GM18907 (cell line): ENCODE data around the gene MTG2.

Experiments
- ATAC-seq: cut with Tn5 transposase; IDR thresholded peaks from one replicate; pipeline ENCODE4 v1.9.1; 2021; ENCODE audit warnings: mild to moderate bottlenecking, moderate library complexity; ENCODE audit not compliant: unreplicated experiment

MTG2 gene

DNA sequence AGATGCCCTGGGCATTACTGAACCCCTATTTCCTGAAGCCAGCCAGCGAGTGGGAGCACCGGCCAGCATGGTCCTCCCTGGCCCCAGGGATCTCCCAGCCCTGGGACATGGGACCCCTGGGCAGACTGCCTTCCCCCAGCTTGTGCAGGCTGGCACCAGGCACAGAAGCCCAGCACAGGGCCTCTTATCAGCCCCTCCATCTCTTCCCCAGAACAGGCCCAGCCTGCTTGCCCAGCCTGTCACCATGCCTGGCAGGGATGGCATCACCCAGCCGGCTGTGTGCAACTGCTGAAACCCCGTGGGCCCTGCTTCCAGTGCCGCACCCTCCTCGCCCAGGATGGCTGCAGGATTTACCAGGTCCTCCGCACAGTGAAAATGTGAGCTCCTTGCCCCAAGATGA lies 49.4 kb downstream of the MTG2 start:
- no peak for ATAC-seq

DNA sequence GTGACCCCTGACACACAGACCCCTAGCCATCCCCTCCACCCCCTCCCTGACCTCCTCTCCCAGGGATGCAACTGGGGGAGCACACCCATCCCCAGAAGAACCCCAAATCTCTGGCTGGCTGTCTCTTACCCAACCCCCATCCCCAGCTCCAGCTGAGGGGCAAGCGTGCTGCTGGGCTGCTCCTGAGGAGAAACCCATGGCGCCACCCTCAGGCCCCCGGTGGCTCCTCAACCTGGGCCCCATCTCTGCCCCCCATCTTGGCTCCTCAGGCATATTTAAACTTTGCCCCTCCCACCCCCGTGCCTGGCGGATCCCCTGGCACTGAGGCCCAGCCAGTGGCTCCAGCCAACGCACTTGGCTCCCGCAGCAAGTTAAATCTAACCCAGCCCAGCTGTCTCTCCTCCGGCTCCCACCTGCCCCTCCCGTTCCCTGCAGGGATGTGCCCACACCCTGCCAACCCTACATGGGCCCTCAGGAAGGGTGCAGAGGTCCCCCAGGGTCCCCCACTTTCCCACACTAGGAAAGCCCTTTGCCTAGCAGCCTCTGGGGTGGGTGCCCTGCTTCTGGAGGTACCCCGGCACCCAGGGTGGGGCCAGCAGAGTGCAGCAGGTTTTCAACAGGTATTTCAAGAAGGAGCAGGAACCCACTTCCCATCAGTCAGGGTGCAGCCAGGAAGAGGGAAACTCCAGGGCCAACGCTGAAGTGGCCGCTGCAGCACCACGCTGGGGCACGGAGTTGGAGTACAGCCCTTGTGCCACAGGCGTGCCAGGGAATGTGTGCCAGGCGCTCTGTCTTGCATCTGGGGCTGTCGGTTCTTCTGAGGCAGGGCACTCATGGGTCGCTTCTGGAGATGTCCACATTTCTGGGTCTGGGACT lies 50.2 kb downstream of the MTG2 start:
- ATAC-seq, result no peak

DNA sequence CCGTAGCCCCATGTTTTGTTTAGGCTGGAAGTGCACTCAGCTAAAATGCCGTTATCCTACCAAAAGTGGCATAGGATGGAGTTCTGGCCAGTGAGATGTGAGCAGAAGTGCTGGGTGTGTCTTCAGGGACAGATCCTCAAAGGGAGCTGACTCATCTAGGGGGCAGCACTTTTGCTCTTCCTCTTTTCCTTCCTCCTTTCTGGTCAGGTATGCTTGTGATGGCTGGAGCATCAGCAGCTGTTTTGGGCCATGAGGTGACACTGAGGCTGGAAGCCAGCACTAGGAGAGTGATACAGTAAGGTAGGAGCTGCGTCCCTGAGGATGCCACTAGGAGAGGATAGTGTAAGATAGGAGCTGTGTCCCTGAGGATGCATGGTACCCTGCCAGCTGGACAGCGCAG lies 50.9 kb downstream of the MTG2 start:
- ATAC-seq, result no peak

DNA sequence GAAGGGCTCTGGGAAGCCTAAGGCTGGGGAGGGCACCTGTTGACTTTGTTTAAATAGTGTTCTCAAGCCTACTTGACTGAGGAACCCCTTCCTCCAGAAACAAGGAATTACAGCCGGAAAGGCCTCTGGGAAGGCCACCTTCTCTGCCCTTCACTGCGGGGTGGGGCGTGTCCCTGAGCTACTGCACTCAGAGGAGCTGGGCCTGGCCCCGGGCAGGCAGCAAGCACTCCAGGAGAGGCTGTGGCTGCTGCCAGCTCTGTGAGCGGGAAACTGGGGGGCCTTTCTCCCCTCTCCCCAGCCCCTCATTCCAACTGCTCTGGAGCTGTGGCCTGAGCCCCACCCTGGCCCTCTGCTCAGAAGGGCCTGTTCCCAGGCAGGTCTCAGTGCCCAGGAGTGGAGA lies 51.5 kb downstream of the MTG2 start:
- no peak for ATAC-seq

DNA sequence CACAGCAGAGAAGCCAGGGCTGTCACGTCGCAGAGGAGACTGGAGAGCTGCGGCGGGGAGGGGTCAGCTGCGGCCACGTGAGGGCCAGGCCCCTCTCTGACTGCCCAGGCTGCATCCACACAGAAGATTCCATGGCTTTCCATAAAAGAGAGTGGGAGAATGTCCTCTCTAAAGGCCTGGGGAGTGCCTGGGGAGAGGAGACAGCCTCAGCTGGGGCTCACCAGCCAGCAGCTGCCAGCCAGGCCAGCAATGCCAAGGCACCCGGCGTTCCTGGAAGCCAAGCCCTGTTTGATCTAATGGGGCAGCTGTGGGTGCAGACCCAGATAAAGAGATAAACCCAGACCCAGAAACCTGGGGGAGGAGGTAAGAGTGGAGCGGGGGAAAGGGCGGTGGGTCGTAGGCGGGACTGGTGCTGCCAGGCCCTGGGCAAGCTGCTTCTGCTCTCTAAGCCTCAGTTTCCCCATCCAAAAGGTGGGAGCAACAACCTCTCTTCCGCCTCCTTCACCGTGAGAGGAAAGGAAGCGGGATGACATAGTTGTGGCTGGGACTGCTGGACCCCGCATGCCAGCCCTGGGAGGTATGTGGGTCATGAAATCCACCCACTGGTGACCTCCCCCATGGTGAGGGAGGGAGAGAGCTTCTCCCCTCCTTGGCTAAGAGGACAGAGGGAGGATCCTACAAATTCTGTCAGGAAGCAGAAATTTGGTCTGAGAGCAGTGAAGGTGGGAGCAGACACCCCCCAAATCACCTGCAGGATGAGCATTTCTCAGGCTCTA lies 52.4 kb downstream of the MTG2 start:
- no peak for ATAC-seq

DNA sequence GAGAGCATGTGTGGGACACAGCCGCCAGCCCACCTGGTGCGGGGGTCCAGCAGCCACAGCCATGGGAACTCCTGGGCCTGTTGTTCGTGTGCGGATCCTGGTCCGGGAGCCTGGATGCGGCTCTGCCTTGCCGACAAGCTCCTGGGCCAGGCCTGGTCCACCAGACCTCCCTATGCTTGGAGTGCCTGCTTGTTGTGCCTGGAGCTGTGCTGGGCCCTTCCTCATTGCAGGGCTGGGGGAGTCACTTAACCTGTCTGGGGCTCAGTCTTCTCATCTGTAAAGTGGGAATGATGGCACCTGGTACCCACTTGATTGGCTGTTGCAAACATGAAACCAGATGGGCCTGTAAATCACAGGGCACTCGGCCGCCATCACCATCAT lies 52.9 kb downstream of the MTG2 start:
- no peak for ATAC-seq

DNA sequence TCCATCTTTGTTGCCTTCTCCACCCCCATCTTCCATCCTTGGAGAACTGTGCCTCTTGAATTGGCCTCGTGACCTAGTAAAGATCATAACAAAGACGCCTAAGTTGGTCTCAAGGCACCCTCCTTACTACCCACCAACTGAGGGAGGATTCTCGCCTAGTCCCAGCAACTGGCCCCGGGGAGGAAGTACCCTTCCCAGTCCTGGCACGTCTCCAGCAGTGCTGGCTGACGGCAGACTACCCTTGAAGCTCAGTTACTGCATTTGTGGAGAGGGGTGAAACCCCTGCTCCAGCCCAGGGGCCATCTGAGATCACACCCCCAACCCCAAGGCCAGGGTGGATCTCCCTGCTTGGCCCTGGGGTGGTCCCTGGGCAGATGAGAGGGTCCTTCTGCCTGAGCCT lies 53.4 kb downstream of the MTG2 start:
- ATAC-seq, result no peak

DNA sequence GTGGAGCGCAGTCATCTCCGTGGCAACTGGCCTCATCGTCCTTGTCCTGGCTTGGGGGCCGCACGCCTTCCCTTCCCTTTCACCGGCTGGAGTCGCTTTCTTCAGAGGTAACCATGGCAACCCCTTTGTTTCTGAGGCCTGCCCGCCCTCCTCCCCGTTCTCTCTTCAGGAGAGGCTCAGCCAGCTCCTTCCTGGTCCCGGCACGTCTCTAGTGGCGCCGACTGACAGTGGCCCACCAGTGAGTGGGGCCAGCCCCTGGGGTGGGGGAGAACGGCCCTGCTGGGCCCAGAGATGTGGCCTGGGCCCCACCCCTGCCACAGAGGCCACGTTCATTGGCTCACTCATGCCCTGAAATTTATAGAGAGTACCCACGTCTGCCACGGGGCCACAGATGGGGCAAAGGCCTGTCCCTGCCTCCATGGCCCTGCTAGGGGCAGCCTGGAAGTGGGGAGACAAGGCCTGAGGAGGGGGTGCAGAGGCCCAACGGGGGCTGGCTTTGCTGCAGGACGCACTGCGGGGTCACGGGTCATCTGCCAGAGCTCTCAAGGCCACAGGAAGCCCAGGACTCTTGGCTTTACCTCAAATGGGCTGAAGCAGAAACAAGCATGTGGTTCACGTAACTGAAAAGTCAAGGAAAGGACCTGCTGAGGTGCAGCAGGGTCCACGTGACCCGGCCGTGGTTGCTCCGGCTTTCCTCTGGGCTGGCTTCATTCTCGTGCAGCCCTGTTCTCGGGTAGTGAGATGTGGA lies 54.1 kb downstream of the MTG2 start:
- ATAC-seq, result no peak

DNA sequence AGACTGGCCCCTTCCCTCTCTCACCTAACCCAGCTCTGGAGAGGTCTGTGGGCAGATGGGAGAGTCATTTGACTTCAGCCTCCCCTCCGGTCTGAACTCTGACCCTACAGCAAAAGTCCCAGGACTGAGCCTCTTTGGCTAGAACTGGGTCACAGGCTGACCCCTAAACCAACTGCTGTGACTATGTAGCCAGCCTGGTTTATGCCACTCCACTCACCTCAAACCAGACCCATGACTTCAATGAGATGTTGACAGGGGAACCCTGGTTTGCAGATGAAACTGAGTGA lies 54.6 kb downstream of the MTG2 start:
- ATAC-seq, result no peak

DNA sequence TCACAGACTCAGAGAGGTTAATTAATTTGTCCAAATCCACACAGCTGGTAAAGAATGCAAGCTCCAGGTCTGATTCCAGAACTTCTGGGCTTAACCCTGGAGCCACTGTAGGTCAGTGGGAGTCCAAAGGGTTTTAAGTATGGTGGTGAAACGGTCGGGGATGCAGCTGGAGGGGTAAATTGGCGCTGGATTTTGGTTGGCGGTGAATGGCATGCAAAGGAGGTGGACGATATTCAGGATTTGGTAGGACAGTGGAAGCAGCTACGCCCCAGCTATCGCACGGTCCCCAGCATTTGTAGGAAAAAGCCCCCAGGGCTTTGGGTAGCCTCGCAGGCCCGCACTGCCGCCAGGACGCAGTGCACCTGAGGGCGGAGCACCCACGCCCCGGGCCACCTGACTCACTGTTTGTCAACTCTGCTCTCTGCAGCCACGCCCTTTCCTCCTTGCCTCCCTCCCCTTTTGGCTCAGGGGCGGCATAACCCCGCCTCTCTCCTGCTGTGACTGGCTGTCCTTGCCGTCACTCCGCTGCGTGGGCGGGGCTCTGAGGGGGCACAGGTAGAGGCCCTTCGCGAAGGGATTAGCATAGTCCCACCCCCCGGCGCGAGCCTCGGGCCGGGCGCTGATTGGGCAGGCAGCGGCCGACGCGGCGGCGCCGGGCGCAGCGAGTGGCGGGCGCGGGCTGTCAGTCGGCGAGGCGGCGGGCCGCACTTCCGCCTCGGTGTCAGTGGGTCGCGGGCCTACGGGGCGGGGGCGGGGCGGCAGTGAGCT lies 55.2 kb downstream of the MTG2 start, which contains the start of gene OSBPL2:
OSBPL2 (plus strand) TSS at position 721 of the 768 bp plus-strand sequence. CDS start 17,664 bp downstream, outside the sequence.
- peak; percentile 98 for ATAC-seq

DNA sequence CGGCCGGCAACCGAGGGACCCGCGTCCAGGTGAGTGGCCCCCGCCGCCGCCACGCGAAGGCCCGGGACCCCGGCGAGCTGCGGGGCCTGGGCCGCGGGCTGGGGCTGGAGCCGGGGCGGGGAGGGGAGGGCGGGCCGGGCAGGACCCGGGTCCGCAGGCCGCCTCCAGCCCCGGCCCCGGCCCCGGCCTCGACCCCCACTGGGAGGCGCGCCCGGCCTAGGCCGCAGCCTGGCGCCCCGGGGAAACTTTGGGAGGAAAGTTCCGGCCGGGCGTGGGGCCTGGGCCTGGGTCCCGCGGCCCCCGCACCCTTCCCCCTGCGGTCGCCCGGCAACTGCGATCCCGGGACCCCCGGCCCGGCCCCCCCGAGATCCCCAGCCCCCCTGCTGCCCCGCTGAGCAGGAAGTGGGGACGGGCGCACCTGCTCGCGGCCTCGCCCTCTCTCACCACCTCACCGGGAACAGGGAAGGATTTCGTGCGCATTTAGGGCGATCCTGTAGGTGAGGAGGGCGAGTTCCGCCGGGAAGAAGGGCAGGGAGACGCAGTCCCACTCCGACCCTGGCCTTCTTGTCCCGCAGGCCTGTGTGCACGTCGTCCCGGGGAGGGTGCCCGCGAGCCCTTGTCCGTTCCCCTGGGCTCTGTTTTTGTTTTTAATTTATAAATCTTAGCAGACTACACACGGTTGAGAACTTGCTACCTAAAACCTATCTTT lies 55.9 kb downstream of the MTG2 start:
- peak; percentile 1 for ATAC-seq

DNA sequence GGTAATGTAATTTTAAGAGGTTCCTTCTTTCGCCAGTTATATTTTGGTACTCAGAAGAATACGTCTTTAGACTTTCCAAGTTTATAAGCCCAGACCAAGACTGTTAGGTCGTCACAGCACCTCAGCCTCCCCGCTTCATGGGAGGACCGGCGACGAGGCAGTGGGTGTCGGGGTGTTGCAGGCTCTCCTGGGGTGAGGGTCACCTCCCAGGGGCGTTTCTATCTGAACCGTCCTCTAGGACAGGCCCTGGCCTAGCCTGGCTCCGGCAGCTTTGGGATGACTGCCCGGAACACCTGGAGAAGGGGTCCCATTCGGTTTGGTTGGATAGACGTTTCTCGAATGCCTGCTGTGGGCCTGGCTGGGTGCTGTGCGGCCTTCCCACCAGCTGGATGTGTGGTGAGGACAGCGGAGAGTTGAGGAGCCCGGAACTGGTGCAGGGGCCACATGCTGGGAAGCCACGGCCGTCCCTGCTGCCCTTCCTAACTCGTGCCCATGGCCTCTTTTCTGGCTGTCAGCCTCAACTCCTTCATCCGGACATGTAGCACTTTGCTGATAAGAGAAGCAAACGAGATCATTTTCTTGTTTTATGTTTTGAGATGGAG lies 56.6 kb downstream of the MTG2 start:
- ATAC-seq, result no peak

DNA sequence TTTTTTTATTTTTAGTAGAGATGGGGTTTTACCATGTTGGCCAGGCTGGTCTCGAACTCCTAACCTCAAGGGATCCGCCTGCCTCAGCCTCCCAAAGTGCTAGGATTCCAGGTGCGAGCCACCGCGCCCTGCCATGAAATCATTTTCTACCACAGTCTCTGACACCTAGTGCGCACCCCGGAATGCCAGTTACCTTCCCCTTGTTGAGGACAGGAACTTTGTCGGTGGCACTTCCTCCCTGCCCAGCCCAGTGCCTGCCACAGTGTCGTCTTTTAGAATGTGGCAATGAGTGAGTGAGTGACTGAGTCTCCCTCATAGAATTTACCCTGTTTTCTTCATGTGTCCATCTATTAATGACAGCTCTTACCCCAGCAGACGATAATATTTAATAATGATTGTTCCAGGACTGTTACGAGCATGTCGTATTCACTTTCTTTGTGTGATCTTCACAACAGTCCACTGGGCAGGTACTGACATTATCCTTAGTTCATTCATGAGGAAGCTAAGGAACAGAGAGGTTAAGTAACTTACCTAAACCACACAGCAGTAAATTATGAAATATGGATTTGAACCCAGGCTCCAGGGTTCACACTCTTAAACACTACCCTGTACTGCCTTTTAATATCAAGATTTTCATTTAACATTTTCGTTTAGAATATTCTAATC lies 57.3 kb downstream of the MTG2 start:
- no peak for ATAC-seq

DNA sequence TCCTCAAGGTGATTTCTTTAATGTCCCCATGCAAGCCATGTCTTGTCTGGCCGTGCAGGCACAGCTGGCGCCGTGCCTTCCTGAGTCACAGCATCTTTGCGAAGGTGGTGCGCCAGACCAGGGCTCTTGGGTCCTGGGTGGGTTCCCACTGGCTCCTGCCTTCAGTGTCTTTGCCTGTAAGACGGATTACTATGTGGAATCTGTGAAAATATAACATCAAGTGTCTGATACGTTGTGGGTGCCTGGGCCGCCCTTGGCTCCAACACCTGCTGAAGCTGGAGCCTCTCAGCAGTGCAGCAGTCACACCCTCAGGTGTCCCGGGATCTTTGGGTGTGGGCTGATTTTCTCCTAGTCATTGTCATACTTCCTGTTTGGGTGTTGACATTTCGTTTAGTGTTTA lies 58.7 kb downstream of the MTG2 start:
- no peak for ATAC-seq

DNA sequence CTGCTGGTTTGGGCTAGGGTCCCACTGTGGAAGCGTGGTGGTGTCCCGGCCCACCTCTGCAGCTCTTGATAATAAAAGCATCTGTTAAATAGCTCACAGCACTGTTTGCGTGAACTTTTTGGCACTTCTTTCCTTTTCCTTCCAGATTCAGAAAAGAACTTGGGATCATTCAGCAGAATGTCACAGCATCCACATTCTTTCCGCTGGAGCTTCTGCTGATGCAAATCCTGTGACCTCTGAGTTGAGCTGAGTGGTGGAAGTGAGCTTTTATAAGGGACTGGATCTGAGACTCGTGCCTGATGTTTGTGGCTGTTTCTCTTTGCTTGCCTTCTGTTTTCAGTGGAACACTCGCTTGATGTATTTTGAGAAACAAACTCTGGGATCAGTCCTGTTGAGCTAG lies 59.3 kb downstream of the MTG2 start:
- no peak for ATAC-seq

DNA sequence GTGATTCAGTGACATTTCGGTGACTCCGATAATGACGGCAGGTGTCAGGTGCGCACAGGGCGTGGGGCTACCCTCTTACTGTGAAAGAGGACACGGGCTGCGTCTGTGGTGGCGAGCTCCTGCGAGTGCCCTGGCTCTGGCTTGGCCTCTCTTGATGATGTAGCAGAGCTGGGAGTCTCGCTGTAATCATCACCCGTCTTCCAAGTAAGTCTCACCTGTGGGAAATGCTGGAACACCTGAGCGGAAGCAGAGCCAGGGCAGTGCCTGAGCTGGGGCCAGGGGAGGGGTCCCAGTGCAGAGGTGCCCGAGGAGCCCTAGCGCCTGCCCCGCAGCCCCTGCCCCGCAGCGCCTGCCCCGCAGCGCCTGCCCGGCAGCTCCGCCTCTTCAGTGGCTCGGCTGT lies 60.3 kb downstream of the MTG2 start:
- ATAC-seq, result no peak

DNA sequence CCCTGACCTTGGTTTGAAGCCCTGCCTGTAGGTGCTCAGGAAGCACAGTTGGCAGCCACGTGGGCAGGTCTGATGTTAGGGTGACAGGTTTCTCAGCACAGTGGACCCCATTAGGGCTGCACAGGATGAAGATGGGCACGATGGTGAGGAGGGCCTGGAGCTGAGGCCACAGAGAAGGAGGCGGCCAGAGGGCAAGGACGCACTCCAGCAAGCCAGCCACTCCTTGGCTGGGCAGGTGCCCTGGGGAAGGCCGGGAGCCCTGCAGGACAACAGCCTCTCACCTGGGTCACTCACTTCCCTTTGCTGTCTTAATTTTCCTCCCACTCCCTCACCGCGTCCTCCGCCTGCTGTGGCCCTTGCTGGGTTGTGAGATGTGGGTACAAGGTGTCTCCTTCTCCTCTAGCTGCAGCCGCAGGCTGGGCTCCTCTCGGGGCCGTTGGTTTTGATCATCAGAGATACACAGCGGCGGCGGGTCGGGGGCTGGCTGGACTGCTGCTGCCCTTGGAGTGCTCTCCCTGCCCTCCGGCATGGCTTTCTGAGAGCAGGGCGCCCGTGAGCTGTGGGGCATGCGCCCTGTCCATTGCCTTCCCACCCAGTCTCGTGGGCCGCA lies 61.2 kb downstream of the MTG2 start:
- no peak for ATAC-seq

DNA sequence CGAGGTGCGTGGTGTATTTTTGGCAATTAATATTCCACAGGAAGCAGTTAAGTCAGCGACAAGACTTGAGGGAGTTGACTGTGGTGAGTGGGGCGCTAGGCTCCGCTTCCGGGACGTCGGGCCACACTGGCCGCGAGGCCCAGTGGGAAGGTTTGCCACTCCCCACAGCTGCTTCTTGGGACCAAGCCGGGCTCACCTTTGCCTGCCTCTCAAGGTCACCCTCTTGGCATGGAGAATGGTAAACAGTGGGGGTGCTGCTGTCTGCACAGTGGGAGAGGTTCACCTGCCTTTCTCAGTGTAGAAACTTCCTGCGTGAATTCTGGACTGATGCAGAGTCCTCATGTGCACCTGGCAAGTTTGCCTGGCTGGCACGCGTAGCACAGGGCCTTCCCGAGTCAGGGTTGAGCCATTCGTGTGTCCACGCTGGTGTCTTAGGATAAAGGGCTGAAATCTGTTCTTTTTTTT lies 61.8 kb downstream of the MTG2 start:
- no peak for ATAC-seq

DNA sequence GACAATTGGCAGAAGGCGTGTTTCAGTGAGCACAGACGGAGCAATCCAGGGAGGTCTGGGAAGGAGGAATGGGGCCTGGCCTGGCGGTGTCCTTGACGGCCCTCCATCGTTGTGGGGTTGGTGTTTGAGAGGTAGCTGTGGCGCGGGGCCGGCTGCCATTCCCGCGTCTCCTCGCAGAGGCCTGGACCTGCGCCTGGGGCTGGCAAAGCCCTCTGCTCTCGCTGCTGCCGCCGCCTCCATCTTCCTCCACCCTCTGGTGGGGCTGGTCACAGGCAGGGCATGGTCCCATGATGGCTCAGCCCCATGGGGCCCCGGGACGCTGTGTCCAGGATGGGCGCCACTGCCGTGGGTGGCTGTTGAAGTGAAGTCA lies 63.1 kb downstream of the MTG2 start:
- ATAC-seq, result no peak
